GM12878 (cell line): Measurements from ENCODE around the gene GGT7. TPM values are rescaled to one million over a fixed set of nuclear protein-coding genes. Genes with fewer than 3 reads are reported as not detected.

ENCODE experiments used
- BRCA1 ChIP-seq: IDR thresholded peaks from 2 replicates; pipeline ENCODE4 v1.6.1; 2011; ENCODE audit warnings: low read depth, low read length, improper control_type of control experiment
- CEBPZ ChIP-seq: fragments of 150-350 bp; IDR thresholded peaks from 2 replicates; pipeline ENCODE4 v1.6.1; 2016; ENCODE audit warnings: low read depth, low read length
- CUX1 ChIP-seq: IDR thresholded peaks from 2 replicates; pipeline ENCODE4 v1.6.1; 2012; ENCODE audit warnings: improper control_type of control experiment, low read depth, low read length; ENCODE audit not compliant: insufficient replicate concordance
- KLF5 ChIP-seq: fragments of 450-650 bp; IDR thresholded peaks from 2 replicates; pipeline ENCODE4 v1.6.1; 2014; ENCODE audit warnings: mild to moderate bottlenecking; ENCODE audit not compliant: partially characterized antibody
- MYC ChIP-seq: IDR thresholded peaks from 2 replicates; pipeline ENCODE4 v1.6.1; 2011; ENCODE audit warnings: mild to moderate bottlenecking, low read length, moderate library complexity, inconsistent platforms; ENCODE audit not compliant: insufficient read depth, insufficient replicate concordance, insufficient read length, severe bottlenecking
- RELB ChIP-seq: fragments of 450-650 bp; IDR thresholded peaks from 2 replicates; pipeline ENCODE4 v1.6.1; 2017; ENCODE audit warnings: low read depth, mild to moderate bottlenecking, moderate library complexity
- SMAD5 ChIP-seq: IDR thresholded peaks from 2 replicates; pipeline ENCODE4 v1.6.1; 2016; ENCODE audit warnings: antibody characterized with exemption, low read depth
- SREBF2 ChIP-seq: IDR thresholded peaks from 2 replicates; pipeline ENCODE4 v1.6.1; 2012; ENCODE audit warnings: mild to moderate bottlenecking, low read length
- TBL1XR1 ChIP-seq: IDR thresholded peaks from 2 replicates; pipeline ENCODE4 v1.6.1; 2012; ENCODE audit warnings: low read depth, low read length, improper control_type of control experiment
- TCF7 ChIP-seq: IDR thresholded peaks from 2 replicates; pipeline ENCODE4 v1.6.1; 2014; ENCODE audit warnings: antibody characterized with exemption, borderline replicate concordance
- polyA plus RNA-seq, 11 experiments: library from polyadenylated mRNA; depleted of rRNA in 4 of 11; unstranded in 6 of 11; stranded (reverse) in 5 of 11; fragments of >200 nt; fragmentation: Nextera tagmentation in 4 of 11; fragmentation: Illumina TruSeq in 1 of 11; extraction: Ambion mirVana in 4 of 11; extraction: Trizol in 1 of 11; gene quantifications; 1 replicate in 1 of 11; 2 replicates in 10 of 11; pipeline versions ENCODE4 v1.2.1 to v1.2.3, GENCODE V29; 2011 to 2016; ENCODE audit warnings: inconsistent platforms in 2 of 11, missing spikeins in 2 of 11, low read depth in 1 of 11
- total RNA-seq, 4 experiments: library from RNA; depleted of rRNA in 3 of 4; stranded (reverse); fragments of >200 nt in 3 of 4; fragmentation: Illumina TruSeq in 1 of 4; extraction: Trizol in 1 of 4; gene quantifications; 2 replicates each; pipeline versions ENCODE4 v1.2.1 to v1.2.3, GENCODE V29; 2013 to 2021
- TF ChIP-seq, protein P1 (sequence below): IDR thresholded peaks from 2 replicates; pipeline ENCODE4 v1.6.1; 2011; ENCODE audit warnings: borderline replicate concordance, low read depth, mild to moderate bottlenecking, moderate library complexity, low read length; ENCODE audit not compliant: insufficient read depth, poor library complexity, severe bottlenecking
- TF ChIP-seq, protein P2 (sequence below): fragments of 450-650 bp; IDR thresholded peaks from 2 replicates; pipeline ENCODE4 v1.6.1; 2016; ENCODE audit warnings: mild to moderate bottlenecking, moderate library complexity, borderline replicate concordance

GGT7 gene
- total and polyA plus RNA-seq, 10 of the 15 experiments (the other 5 are each of a cell fraction or from before 2014, with no cell fraction given) = 0.02 to 14.7 (median 5.3) TPM

GRCh38 chr20:34824806-34825529 is 47.7 kb downstream of the GGT7 start (continued):
- TF ChIP-seq TCF7 (no peak), BRCA1 (no peak), RELB (no peak), CUX1 (no peak), SMAD5 (no peak), SREBF2 (no peak), CEBPZ (no peak), MYC (no peak), TBL1XR1 (no peak), KLF5 (no peak)
- TF ChIP-seq, protein P1, sequence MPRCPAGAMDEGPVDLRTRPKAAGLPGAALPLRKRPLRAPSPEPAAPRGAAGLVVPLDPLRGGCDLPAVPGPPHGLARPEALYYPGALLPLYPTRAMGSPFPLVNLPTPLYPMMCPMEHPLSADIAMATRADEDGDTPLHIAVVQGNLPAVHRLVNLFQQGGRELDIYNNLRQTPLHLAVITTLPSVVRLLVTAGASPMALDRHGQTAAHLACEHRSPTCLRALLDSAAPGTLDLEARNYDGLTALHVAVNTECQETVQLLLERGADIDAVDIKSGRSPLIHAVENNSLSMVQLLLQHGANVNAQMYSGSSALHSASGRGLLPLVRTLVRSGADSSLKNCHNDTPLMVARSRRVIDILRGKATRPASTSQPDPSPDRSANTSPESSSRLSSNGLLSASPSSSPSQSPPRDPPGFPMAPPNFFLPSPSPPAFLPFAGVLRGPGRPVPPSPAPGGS = no peak
- TF ChIP-seq, protein P2, sequence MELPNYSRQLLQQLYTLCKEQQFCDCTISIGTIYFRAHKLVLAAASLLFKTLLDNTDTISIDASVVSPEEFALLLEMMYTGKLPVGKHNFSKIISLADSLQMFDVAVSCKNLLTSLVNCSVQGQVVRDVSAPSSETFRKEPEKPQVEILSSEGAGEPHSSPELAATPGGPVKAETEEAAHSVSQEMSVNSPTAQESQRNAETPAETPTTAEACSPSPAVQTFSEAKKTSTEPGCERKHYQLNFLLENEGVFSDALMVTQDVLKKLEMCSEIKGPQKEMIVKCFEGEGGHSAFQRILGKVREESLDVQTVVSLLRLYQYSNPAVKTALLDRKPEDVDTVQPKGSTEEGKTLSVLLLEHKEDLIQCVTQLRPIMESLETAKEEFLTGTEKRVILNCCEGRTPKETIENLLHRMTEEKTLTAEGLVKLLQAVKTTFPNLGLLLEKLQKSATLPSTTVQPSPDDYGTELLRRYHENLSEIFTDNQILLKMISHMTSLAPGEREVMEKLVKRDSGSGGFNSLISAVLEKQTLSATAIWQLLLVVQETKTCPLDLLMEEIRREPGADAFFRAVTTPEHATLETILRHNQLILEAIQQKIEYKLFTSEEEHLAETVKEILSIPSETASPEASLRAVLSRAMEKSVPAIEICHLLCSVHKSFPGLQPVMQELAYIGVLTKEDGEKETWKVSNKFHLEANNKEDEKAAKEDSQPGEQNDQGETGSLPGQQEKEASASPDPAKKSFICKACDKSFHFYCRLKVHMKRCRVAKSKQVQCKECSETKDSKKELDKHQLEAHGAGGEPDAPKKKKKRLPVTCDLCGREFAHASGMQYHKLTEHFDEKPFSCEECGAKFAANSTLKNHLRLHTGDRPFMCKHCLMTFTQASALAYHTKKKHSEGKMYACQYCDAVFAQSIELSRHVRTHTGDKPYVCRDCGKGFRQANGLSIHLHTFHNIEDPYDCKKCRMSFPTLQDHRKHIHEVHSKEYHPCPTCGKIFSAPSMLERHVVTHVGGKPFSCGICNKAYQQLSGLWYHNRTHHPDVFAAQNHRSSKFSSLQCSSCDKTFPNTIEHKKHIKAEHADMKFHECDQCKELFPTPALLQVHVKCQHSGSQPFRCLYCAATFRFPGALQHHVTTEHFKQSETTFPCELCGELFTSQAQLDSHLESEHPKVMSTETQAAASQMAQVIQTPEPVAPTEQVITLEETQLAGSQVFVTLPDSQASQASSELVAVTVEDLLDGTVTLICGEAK = no peak
